Progenitor cell of endocrine pancreas (in vitro differentiated cells): ENCODE data around the gene TRIP11. TPM values are rescaled to one million over a fixed set of nuclear protein-coding genes. Genes with fewer than 3 reads are reported as not detected.
"Not testable (repeated sequence)": the region's sequence is repeated elsewhere in the genome, so short reads cannot be mapped to it uniquely, and the experiment has no call there.

Experiments
- DNase-seq: peaks from one replicate; pipeline ENCODE4 v3.0.0; 2021; ENCODE audit warnings: low spot score; ENCODE audit not compliant: unreplicated experiment
- H3K27ac Mint-ChIP-seq: 2 replicates; pipeline ENCODE4 v1.8.0; 2021; ENCODE audit warnings: mild to moderate bottlenecking, moderate library complexity, mixed read lengths
- H3K27me3 Mint-ChIP-seq: 2 replicates; pipeline ENCODE4 v1.8.0; 2021; ENCODE audit warnings: mixed read lengths
- H3K36me3 Mint-ChIP-seq: 2 replicates; pipeline ENCODE4 v1.8.0; 2022; ENCODE audit warnings: mixed read lengths; ENCODE audit not compliant: insufficient read depth
- H3K4me1 Mint-ChIP-seq: 2 replicates; pipeline ENCODE4 v1.8.0; 2021; ENCODE audit warnings: low read depth, mixed read lengths
- H3K4me3 Mint-ChIP-seq: 2 replicates; pipeline ENCODE4 v1.8.0; 2021; ENCODE audit warnings: low read depth, mild to moderate bottlenecking, moderate library complexity, mixed read lengths
- H3K9me3 Mint-ChIP-seq: 2 replicates; pipeline ENCODE4 v1.8.0; 2021; ENCODE audit warnings: low read depth, mixed read lengths
- long read RNA-seq: library from polyadenylated mRNA; unstranded; transcript quantifications from one replicate; pipeline ENCODE4 v2.0.0, GENCODE V29; 2020
- total RNA-seq: library from RNA; stranded (reverse); gene quantifications from 2 replicates; pipeline ENCODE4 v1.2.1, GENCODE V29; 2021
- TF ChIP-seq, protein P1 (sequence below): fragments of 200-600 bp; sonication (generic); IDR thresholded peaks from one replicate; pipeline ENCODE4 v1.5.0; 2021; ENCODE audit warnings: antibody characterized with exemption, mild to moderate bottlenecking; ENCODE audit not compliant: unreplicated experiment

TRIP11 gene
- 58.6 and 60.9 TPM in 2 replicates for total RNA-seq
- long read RNA-seq, partial matches to known transcripts, result 179 of 206 reads
- long read RNA-seq, other reads (novel, unspliced or antisense), result 27 of 206 reads

DNA sequence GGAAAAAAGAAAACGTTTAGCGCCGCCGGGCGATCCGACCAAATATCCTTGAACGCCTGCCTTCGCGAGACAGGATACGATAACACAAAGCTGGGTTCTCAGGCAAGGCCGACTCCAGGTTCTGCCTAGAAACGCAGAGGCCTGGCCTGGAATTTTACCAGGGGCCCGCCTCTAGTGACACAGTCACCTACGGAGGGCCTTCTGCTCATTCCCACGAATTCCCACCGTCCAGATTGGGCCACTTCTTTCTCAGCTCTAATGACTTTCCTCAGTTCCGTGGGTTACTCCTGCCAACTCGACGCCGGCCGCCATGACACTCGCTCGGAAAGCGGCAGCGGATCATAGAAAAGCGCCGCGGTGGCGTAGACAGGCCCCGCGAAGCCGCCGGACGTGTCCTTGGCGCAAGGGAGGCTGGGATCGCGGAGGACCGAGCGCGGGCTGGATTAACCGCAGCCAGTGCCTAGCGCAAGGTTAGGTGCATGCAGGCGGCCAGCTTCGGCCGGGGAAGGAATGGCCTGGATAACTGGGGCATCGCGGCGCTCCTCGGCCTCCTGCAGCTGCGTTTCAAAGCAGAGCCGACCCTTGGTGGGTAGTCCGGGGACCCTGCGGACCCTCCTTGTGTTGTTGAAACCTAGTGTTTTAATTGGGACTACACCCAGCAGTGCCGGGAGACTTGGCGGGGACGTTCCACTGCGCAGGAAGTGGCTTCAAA, at the start of gene TRIP11:
Gene TRIP11, minus strand, starts transcription at position 341 of the 712 bp plus-strand sequence. CDS start 374 bp downstream, outside the sequence.
- Mint-ChIP-seq H3K4me1 (peaks cover 21% of the 10 kb centered on the region), H3K36me3 (no peaks in the 10 kb centered on the region), H3K4me3 (peak within 1 kb of the TSS; percentile 98), H3K27me3 (no peaks in the 10 kb centered on the region), H3K9me3 (no peaks in the 10 kb centered on the region), H3K27ac (peak within 1 kb of the TSS; percentile 100)
- TF ChIP-seq, protein P1, sequence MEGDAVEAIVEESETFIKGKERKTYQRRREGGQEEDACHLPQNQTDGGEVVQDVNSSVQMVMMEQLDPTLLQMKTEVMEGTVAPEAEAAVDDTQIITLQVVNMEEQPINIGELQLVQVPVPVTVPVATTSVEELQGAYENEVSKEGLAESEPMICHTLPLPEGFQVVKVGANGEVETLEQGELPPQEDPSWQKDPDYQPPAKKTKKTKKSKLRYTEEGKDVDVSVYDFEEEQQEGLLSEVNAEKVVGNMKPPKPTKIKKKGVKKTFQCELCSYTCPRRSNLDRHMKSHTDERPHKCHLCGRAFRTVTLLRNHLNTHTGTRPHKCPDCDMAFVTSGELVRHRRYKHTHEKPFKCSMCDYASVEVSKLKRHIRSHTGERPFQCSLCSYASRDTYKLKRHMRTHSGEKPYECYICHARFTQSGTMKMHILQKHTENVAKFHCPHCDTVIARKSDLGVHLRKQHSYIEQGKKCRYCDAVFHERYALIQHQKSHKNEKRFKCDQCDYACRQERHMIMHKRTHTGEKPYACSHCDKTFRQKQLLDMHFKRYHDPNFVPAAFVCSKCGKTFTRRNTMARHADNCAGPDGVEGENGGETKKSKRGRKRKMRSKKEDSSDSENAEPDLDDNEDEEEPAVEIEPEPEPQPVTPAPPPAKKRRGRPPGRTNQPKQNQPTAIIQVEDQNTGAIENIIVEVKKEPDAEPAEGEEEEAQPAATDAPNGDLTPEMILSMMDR, result no peak
- peak; percentile 83 for DNase-seq

DNA sequence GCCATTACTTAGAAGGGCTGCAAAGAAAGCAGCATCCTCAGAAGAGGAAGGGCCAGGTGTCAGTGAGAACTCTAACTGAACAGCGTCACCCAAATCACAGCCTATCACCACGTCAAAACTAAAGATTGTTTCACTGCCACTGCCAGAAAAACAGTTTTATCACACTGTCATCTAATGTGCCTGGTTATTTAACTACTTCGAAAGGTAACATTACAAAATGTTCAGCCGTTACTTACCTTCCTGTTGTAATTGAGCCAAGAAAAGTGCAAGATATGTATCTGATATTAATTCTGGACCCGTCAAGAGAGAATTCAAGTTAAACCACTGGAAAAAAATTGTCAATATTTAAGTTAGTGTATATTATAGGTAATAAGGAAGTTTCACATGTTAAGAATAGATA, 48.6 kb upstream of the TRIP11 start:
- Mint-ChIP-seq H3K4me3 (no peak overlapping the region), H3K36me3 (peaks cover 21% of the 10 kb centered on the region), H3K27ac (no peak overlapping the region), H3K4me1 (no peaks in the 10 kb centered on the region), H3K27me3 (no peaks in the 10 kb centered on the region), H3K9me3 (no peaks in the 10 kb centered on the region)
- TF ChIP-seq, protein P1, result no peak
- no peak for DNase-seq

DNA sequence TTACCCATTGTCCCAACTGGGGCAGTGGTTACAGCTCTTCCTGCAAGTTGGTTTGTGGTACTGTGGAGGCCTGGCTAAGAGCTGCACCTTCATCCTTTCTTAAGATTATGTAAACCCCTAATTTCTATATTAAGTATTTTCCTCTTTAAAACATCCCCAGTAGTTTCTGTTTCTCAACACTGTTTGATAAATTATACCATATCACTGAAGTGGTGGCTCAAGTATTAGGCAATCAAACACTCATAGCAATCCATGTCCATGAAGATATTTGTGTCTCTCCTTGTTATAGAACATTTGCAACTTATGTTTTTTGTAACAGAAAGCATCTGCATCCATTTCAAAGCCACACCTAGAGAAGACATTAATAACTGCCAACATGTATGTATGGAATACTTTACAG, 34.7 kb upstream of the TRIP11 start:
- Mint-ChIP-seq H3K36me3 (peaks cover 14% of the 10 kb centered on the region), H3K27me3 (no peaks in the 10 kb centered on the region), H3K27ac (no peak overlapping the region), H3K4me1 (no peaks in the 10 kb centered on the region), H3K9me3 (no peaks in the 10 kb centered on the region), H3K4me3 (no peak overlapping the region)
- no peak for DNase-seq
- TF ChIP-seq, protein P1, result no peak

DNA sequence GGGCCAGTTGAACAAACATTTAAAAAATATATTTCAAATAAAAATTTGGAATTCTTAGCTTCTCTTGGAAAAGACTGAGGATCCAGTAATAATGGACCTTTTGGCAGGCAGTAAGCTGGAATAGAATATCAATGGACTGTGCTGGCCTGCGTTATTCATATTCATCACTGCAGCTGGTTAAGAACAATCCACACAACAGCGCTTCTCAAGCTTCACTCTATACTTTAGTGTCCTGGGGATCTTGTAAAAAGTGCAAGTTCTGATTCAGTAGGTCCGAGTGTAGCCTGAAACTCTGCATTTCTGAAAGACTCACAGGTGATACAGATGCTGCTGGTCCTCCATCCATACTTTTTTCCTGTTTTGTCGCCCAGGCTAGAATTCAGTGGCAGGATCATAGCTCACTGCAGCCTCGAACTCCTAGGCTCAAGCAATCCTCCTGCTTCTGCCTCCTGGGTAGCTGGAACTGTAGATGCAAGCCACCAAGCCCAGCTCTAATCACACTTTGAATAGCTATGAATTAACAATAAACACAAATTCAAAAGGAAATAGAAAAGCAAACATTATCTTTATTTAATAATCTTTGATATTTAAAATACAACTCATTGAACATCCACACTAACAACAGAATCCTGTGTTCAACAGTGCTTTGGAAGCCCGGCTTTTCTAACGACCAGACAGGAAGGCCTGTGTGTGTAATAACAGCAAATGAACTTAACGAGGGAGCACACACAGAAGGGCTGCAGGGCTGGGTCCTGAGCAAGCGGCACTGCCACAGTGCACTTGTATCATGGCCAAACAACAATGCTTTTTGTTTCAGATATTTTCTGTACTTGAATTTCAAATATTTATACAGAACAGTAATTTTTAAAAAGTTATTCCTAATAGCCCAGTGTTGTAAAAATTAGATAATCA, 18.4 kb upstream of the TRIP11 start:
- no peak for DNase-seq
- H3K36me3 Mint-ChIP-seq, result no peaks in the 10 kb centered on the region
- no peaks in the 10 kb centered on the region for H3K4me1 Mint-ChIP-seq
- H3K4me3 Mint-ChIP-seq, result no peak overlapping the region
- H3K27me3 Mint-ChIP-seq, result no peaks in the 10 kb centered on the region
- TF ChIP-seq, protein P1, result no peak
- H3K9me3 Mint-ChIP-seq, result no peaks in the 10 kb centered on the region
- no peak overlapping the region for H3K27ac Mint-ChIP-seq

DNA sequence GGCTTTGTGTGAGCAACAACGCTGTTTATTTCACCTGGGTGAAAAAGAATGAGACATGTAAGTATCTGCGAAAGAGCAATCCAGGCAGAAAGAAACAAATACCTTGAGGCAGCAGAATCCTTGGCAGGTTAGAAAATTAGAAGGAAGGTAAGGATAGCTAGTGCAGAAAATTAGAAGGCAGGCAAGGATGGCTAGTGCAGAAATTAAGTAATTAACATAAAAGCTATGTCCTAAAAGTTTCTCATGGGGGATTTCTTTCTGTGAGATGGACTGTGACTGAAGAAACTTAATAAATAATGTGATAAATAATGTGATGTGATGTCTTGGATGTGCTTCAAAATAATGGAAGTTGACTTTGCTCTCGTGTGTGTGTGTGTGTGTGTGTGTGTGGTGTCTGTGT, 9.9 kb upstream of the TRIP11 start:
- H3K4me1 Mint-ChIP-seq, result no peaks in the 10 kb centered on the region
- peaks cover 6% of the 10 kb centered on the region for H3K9me3 Mint-ChIP-seq
- no peak for DNase-seq
- TF ChIP-seq, protein P1, result no peak
- H3K27me3 Mint-ChIP-seq, result no peaks in the 10 kb centered on the region
- no peak overlapping the region for H3K4me3 Mint-ChIP-seq
- H3K36me3 Mint-ChIP-seq, result peaks cover 20% of the 10 kb centered on the region
- H3K27ac Mint-ChIP-seq, result no peak overlapping the region

DNA sequence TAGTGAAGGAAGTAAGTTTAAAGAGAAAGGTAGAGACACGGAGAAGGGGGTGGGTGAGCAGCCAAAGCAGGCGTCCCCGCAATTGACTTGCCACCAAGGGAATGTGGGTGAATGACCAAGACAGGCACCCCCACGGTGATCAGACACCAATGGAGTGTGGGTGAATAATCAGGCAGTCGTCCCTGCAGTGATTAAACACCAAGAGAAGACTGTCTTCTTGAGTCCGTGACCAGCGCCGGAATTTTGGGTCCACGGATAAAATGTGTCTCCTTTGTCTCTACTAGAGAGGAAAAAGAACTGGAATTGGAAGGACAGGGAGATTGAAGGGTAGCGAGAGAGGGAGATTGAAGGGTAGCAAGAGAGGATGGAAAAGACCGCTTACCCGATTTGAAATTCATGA, 9.4 kb upstream of the TRIP11 start:
- H3K36me3 Mint-ChIP-seq, result peaks cover 20% of the 10 kb centered on the region
- not testable (repeated sequence) for H3K27me3 Mint-ChIP-seq, H3K27ac Mint-ChIP-seq, H3K4me3 Mint-ChIP-seq, H3K4me1 Mint-ChIP-seq, H3K9me3 Mint-ChIP-seq, DNase-seq

DNA sequence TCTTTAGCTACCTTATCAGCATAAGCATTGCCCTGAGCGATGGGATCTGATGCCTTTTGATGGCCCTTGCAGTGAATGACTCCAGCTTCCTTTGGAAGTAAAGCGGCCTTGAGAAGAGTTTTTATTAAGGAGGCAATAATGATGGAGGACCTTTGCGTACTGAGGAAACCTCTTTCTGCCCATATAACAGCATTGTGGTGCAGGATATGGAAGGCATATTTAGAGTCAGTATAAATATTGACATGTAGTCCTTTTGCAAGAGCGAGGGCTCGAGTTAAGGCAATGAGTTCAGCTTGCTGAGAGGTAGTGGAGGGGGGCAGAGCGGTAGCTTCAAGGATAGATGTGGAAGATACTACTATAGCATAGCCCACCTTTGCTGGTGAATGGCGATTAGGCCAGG, 6.0 kb upstream of the TRIP11 start:
- H3K36me3 Mint-ChIP-seq, result peaks cover 20% of the 10 kb centered on the region
- not testable (repeated sequence) for H3K27me3 Mint-ChIP-seq, H3K4me3 Mint-ChIP-seq, H3K9me3 Mint-ChIP-seq, H3K4me1 Mint-ChIP-seq, H3K27ac Mint-ChIP-seq, DNase-seq

DNA sequence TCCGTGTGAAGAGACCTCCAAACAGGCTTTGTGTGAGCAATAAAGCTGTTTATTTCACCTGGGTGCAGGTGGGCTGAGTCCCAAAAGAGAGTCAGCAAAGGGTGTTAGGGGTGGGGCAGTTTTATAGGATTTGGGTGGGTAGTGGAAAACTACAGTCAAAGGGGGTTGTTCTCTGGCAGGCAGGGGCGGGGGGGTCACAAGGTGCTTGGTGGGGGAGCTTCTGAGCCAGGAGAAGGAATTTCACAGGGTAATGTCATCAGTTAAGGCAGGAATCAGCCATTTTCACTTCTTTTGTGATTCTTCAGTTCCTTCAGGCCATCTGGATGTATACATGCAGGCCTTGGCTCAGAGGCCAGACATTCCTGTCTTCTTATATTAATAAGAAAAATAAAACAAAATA, 1.9 kb upstream of the TRIP11 start:
- peaks cover 14% of the 10 kb centered on the region for H3K4me1 Mint-ChIP-seq
- H3K4me3 Mint-ChIP-seq, DNase-seq, H3K27ac Mint-ChIP-seq, H3K9me3 Mint-ChIP-seq, H3K36me3 Mint-ChIP-seq, H3K27me3 Mint-ChIP-seq: not testable (repeated sequence)
